Measurements from ENCODE around the gene HORMAD1.

The HORMAD1 gene

DNA sequence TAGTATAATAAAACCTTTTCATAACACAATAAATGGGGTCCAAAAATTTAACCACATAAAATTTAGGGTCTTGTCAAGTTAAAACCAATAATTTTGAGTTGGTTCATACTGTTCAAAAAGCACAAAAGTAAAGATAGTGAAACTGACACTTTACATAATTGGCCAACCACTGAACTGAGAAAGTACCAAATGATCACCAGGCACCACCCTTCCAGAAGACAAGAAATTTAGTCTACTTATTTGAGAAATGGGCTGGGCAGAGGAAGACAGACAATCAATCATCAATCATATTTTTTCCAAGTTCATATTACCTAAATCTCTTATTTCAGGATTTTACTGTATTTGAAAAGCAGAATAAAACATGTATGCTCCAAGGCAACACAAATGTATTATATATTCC is 17.3 kb downstream of the HORMAD1 start:
- TF ChIP-seq, protein P1, sequence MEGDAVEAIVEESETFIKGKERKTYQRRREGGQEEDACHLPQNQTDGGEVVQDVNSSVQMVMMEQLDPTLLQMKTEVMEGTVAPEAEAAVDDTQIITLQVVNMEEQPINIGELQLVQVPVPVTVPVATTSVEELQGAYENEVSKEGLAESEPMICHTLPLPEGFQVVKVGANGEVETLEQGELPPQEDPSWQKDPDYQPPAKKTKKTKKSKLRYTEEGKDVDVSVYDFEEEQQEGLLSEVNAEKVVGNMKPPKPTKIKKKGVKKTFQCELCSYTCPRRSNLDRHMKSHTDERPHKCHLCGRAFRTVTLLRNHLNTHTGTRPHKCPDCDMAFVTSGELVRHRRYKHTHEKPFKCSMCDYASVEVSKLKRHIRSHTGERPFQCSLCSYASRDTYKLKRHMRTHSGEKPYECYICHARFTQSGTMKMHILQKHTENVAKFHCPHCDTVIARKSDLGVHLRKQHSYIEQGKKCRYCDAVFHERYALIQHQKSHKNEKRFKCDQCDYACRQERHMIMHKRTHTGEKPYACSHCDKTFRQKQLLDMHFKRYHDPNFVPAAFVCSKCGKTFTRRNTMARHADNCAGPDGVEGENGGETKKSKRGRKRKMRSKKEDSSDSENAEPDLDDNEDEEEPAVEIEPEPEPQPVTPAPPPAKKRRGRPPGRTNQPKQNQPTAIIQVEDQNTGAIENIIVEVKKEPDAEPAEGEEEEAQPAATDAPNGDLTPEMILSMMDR (IDR thresholded peaks at IDR 0.05; ENCODE audit: extremely low read depth, insufficient read depth, missing control alignments), result no peak
- in situ Hi-C loops (cut with MboI; ENCODE audit: low pct_unique_long_range_greater_than_20kb, low sequenced_read_pairs, unreplicated experiment), result no loop called here
- DNase-seq (ENCODE audit: low spot score), result no peak

DNA sequence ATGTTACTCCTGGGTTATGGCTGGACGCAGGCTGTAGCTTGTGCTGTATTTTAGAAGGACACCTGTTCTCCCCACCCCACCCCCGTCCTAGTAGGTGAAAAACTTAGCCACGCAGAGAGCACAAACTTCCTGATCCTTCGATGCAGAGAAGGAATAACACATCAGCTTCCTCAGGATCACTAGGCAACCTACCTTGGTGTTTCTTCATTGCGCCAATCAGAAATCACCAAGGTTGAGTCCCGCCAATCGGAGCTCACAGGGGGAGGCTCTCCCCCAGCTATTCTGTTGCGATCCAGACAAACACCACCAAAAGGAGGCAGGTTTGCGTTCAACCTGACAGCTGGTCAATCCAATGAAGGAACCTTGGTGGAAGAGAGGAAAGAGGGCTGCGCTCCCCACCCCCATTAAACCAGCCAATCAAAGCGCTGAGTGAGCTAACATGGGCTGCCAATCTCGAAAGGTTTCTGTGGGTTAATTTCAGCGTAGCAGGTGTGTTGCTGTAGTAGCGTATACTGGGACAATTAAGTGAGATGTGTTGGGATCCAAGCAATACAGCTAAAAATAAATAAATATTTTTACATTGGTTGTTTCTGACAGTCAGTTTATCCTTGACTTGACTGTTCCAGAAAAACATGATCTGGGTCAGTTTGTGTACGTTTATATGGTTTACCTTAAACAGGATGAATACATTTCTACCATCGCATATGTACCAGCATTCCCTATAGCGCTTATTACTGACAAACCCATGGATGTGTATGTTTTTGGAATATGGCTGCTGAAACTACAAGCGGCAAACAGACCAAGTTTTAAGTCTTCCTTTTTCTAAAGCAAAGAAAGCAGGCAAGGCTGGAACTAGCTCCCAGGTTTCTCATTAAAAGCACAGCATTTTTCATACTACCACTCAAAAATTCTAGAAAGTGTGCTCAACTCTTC is 23.4 kb downstream of the HORMAD1 start, which contains the start of gene GOLPH3L:
TSS of gene GOLPH3L (minus strand) at position 160 of the 933 bp plus-strand sequence. CDS start 2,316 bp downstream, outside the sequence.
- in situ Hi-C loops (cut with MboI; ENCODE audit: low pct_unique_long_range_greater_than_20kb, low sequenced_read_pairs, unreplicated experiment), result no loop called here
- DNase-seq (ENCODE audit: low spot score), result peak; percentile 84
- TF ChIP-seq, protein P1 (IDR thresholded peaks at IDR 0.05; ENCODE audit: extremely low read depth, insufficient read depth, missing control alignments), result no peak

DNA sequence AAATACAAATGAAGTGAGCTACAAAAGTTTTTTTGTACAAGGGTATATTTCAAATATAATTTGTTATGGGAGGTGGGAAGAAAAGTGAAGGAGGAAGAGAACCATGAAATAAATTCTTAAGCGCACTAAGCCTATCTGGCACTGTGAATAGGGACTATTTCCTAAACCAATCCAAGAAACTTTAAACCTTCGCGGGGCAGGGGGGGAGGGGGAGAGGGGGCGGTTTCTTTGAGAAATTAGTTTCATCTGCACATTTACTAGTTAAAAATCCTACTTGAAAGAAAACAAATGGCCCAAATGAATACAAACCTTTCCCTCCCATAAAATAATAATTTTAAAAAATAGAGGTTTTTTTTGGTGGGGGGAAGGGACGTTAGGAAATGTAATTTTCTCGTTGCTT is 24.1 kb downstream of the HORMAD1 start:
- in situ Hi-C loops (cut with MboI; ENCODE audit: low pct_unique_long_range_greater_than_20kb, low sequenced_read_pairs, unreplicated experiment), result no loop called here
- no peak for DNase-seq (ENCODE audit: low spot score)
- TF ChIP-seq, protein P1 (IDR thresholded peaks at IDR 0.05; ENCODE audit: extremely low read depth, insufficient read depth, missing control alignments), result no peak

DNA sequence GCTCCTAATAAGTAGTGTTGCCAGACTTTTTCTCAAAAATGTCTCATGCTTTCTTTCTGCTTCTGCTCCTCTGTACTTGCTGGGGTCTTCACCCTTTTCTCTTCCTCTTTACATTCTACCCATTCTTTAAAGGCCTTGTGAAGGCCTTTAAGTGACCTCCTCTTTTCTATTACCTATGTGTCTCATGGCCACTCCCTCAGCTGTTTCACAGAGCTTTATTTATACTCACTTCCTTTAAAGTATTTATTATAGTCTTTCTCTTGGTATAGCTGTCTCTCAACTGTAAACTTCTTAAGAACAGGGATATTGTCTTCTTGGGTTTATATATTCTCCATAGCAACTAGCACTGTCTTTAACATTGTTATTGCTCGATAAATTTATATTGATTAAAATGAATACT is 24.5 kb downstream of the HORMAD1 start:
- in situ Hi-C loops (cut with MboI; ENCODE audit: low pct_unique_long_range_greater_than_20kb, low sequenced_read_pairs, unreplicated experiment), result no loop called here
- TF ChIP-seq, protein P1 (IDR thresholded peaks at IDR 0.05; ENCODE audit: extremely low read depth, insufficient read depth, missing control alignments), result no peak
- DNase-seq (ENCODE audit: low spot score), result no peak

DNA sequence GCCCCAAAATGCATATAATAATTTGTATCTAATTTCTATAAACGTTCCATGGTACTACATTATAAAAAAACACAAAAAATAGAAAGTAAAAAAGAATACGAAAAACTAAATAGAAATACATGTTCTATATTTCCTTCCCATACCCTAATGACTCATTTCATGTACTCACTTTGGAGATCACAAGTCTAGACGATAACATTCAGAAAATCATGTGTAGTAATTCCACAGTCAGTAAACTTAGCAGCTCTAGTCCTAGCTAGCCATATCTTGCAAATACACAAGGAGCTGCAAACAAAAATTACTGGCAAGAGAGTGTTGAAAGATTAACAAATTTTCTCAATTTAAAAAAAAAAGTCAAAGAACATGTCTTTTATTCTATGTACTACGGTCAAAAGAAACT is 25.1 kb downstream of the HORMAD1 start:
- TF ChIP-seq, protein P1 (IDR thresholded peaks at IDR 0.05; ENCODE audit: extremely low read depth, insufficient read depth, missing control alignments), result no peak
- no peak for DNase-seq (ENCODE audit: low spot score)
- in situ Hi-C loops (cut with MboI; ENCODE audit: low pct_unique_long_range_greater_than_20kb, low sequenced_read_pairs, unreplicated experiment), result no loop called here

DNA sequence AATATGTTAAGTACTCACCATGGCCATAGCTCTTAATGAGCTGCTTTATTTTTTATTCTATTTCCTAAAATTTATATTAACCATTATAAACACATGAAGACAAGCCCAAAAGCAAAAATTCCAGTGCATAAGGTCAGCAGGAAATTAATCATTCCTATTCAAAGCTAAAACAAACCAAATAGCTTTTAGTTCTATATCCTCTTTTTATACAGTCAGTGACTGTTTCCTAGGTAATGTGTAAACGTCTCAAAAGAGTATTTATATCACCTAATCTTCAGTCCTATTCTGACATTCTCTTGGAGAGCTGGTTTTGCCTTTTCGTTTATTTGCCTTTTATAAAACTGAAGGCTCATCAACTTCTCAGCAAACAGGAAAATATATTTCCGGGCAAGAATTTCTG is 28.0 kb downstream of the HORMAD1 start:
- in situ Hi-C loops (cut with MboI; ENCODE audit: low pct_unique_long_range_greater_than_20kb, low sequenced_read_pairs, unreplicated experiment), result no loop called here
- no peak for DNase-seq (ENCODE audit: low spot score)
- TF ChIP-seq, protein P1 (IDR thresholded peaks at IDR 0.05; ENCODE audit: extremely low read depth, insufficient read depth, missing control alignments), result no peak

All from GM13977 (cell line).